Measurements from ENCODE around the gene TAF7.

Gene TAF7

GRCh38 chr5:141320225-141321169 lies at the start of gene TAF7:
Gene TAF7 (minus strand): TSS chr5:141320784. CDS start chr5:141320044, 740 bp downstream.
- Histone ChIP-seq H3K4me3 (ENCODE audit: low read length in 2 of 2) (peak within 1 kb of the TSS; percentile 84 to 90), H3K9me3 (ENCODE audit: control insufficient read depth in 2 of 2, low read length in 2 of 2) (peaks cover 26 to 40% of the 10 kb centered on the region in 2 donors), H3K9ac (ENCODE audit: low read length in 2 of 2) (peak within 1 kb of the TSS; percentile 89 to 92), H3K27me3 (ENCODE audit: control insufficient read depth in 1 of 2, insufficient read depth in 2 of 2, low read length in 2 of 2) (no peaks in the 10 kb centered on the region), H3K36me3 (ENCODE audit: control insufficient read depth in 2 of 2, insufficient read depth in 2 of 2, low read length in 2 of 2) (peaks cover 6 to 21% of the 10 kb centered on the region in 2 donors), H3K4me1 (ENCODE audit: control insufficient read depth, insufficient read depth, low read length) (no peaks in the 10 kb centered on the region), H3K27ac (ENCODE audit: low read length) (peak within 1 kb of the TSS; percentile 90)

- Histone ChIP-seq H3K4me3 (ENCODE audit: low read length in 2 of 2) (peak overlapping the region; percentile 22 to 46), H3K27ac (ENCODE audit: low read length) (no peak overlapping the region)
These were observed 45.7 kb upstream of the TAF7 start for GRCh38 chr5:141366016-141366896.

GRCh38 chr5:141363952-141364660 lies 43.5 kb upstream of the TAF7 start, which contains the start of gene PCDHGA5:
Gene PCDHGA5 (plus strand): TSS chr5:141364162. CDS start chr5:141364331, 169 bp downstream.
- Histone ChIP-seq H3K4me1 (ENCODE audit: control insufficient read depth, insufficient read depth, low read length) (no peaks in the 10 kb centered on the region), H3K9ac (ENCODE audit: low read length in 2 of 2) (no peak within 1 kb of the TSS), H3K4me3 (ENCODE audit: low read length in 2 of 2) (peak within 1 kb of the TSS; percentile 52 to 56), H3K36me3 (ENCODE audit: control insufficient read depth in 2 of 2, insufficient read depth in 2 of 2, low read length in 2 of 2) (no peaks in the 10 kb centered on the region), H3K27me3 (ENCODE audit: control insufficient read depth in 1 of 2, insufficient read depth in 2 of 2, low read length in 2 of 2) (no peaks in the 10 kb centered on the region), H3K9me3 (ENCODE audit: control insufficient read depth in 2 of 2, low read length in 2 of 2) (peaks cover 36 to 64% of the 10 kb centered on the region in 2 donors), H3K27ac (ENCODE audit: low read length) (no peak within 1 kb of the TSS)

More at GRCh38 chr5:141366016-141366896, 45.7 kb upstream of the TAF7 start:
- Histone ChIP-seq H3K4me1 (ENCODE audit: control insufficient read depth, insufficient read depth, low read length) (no peaks in the 10 kb centered on the region), H3K9me3 (ENCODE audit: control insufficient read depth in 2 of 2, low read length in 2 of 2) (peaks cover 35 to 60% of the 10 kb centered on the region in 2 donors), H3K36me3 (ENCODE audit: control insufficient read depth in 2 of 2, insufficient read depth in 2 of 2, low read length in 2 of 2) (no peaks in the 10 kb centered on the region), H3K27me3 (ENCODE audit: control insufficient read depth in 1 of 2, insufficient read depth in 2 of 2, low read length in 2 of 2) (no peaks in the 10 kb centered on the region), H3K9ac (ENCODE audit: low read length in 2 of 2) (no peak overlapping the region)

GRCh38 chr5:141362719-141363118 lies 42.1 kb upstream of the TAF7 start:
- H3K9me3 ChIP-seq (ENCODE audit: control insufficient read depth in 2 of 2, low read length in 2 of 2): peaks cover 36 to 64% of the 10 kb centered on the region in 2 donors
- no peak overlapping the region for H3K9ac ChIP-seq (ENCODE audit: low read length in 2 of 2)
- H3K27me3 ChIP-seq (ENCODE audit: control insufficient read depth in 1 of 2, insufficient read depth in 2 of 2, low read length in 2 of 2): no peaks in the 10 kb centered on the region
- H3K27ac ChIP-seq (ENCODE audit: low read length): no peak overlapping the region
- H3K4me1 ChIP-seq (ENCODE audit: control insufficient read depth, insufficient read depth, low read length): no peaks in the 10 kb centered on the region
- H3K36me3 ChIP-seq (ENCODE audit: control insufficient read depth in 2 of 2, insufficient read depth in 2 of 2, low read length in 2 of 2): no peaks in the 10 kb centered on the region
- no peak overlapping the region for H3K4me3 ChIP-seq (ENCODE audit: low read length in 2 of 2)

- H3K27me3 ChIP-seq (ENCODE audit: control insufficient read depth in 1 of 2, insufficient read depth in 2 of 2, low read length in 2 of 2): no peaks in the 10 kb centered on the region
- H3K9me3 ChIP-seq (ENCODE audit: control insufficient read depth in 2 of 2, low read length in 2 of 2): peaks cover 41 to 70% of the 10 kb centered on the region in 2 donors
These were observed 40.1 kb upstream of the TAF7 start for GRCh38 chr5:141360685-141361084.

GRCh38 chr5:141359790-141360426 lies 39.3 kb upstream of the TAF7 start, which contains the start of gene PCDHGB2:
Gene PCDHGB2 (plus strand): TSS chr5:141359994. CDS start chr5:141360136, 142 bp downstream.
- Histone ChIP-seq H3K4me3 (ENCODE audit: low read length in 2 of 2) (peak within 1 kb of the TSS; percentile 49 to 54), H3K27ac (ENCODE audit: low read length) (no peak within 1 kb of the TSS), H3K9me3 (ENCODE audit: control insufficient read depth in 2 of 2, low read length in 2 of 2) (peaks cover 39 to 70% of the 10 kb centered on the region in 2 donors), H3K9ac (ENCODE audit: low read length in 2 of 2) (no peak within 1 kb of the TSS), H3K4me1 (ENCODE audit: control insufficient read depth, insufficient read depth, low read length) (no peaks in the 10 kb centered on the region), H3K27me3 (ENCODE audit: control insufficient read depth in 1 of 2, insufficient read depth in 2 of 2, low read length in 2 of 2) (no peaks in the 10 kb centered on the region), H3K36me3 (ENCODE audit: control insufficient read depth in 2 of 2, insufficient read depth in 2 of 2, low read length in 2 of 2) (peaks cover 0 to 2% of the 10 kb centered on the region in 2 donors)

More at GRCh38 chr5:141360685-141361084, 40.1 kb upstream of the TAF7 start:
- peaks cover 0 to 2% of the 10 kb centered on the region in 2 donors for H3K36me3 ChIP-seq (ENCODE audit: control insufficient read depth in 2 of 2, insufficient read depth in 2 of 2, low read length in 2 of 2)
- H3K9ac ChIP-seq (ENCODE audit: low read length in 2 of 2): no peak overlapping the region
- peak overlapping the region; percentile 49 to 54 for H3K4me3 ChIP-seq (ENCODE audit: low read length in 2 of 2)
- no peak overlapping the region for H3K27ac ChIP-seq (ENCODE audit: low read length)
- no peaks in the 10 kb centered on the region for H3K4me1 ChIP-seq (ENCODE audit: control insufficient read depth, insufficient read depth, low read length)

DNA sequence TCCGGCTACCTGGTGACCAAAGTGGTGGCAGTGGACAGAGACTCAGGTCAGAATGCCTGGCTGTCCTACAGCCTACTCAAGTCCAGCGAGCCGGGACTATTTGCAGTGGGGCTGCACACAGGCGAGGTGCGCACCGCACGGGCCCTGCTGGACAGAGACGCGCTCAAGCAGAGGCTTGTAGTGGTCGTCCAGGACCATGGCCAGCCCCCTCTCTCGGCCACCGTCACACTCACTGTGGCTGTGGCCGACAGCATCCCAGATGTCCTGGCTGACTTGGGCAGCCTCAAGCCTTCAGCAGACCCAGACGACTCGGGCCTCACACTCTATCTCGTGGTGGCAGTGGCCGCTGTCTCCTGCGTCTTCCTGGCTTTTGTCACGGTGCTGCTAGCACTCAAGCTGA lies 36.4 kb upstream of the TAF7 start:
- peaks cover 0 to 3% of the 10 kb centered on the region in 2 donors for H3K27me3 ChIP-seq (ENCODE audit: control insufficient read depth in 1 of 2, insufficient read depth in 2 of 2, low read length in 2 of 2)
- peaks cover 33 to 70% of the 10 kb centered on the region in 2 donors for H3K9me3 ChIP-seq (ENCODE audit: control insufficient read depth in 2 of 2, low read length in 2 of 2)
- H3K4me3 ChIP-seq (ENCODE audit: low read length in 2 of 2): peak overlapping the region; percentile 18 to 47
- no peaks in the 10 kb centered on the region for H3K4me1 ChIP-seq (ENCODE audit: control insufficient read depth, insufficient read depth, low read length)
- peaks cover 0 to 2% of the 10 kb centered on the region in 2 donors for H3K36me3 ChIP-seq (ENCODE audit: control insufficient read depth in 2 of 2, insufficient read depth in 2 of 2, low read length in 2 of 2)
- H3K9ac ChIP-seq (ENCODE audit: low read length in 2 of 2): no peak overlapping the region
- H3K27ac ChIP-seq (ENCODE audit: low read length): no peak overlapping the region

DNA sequence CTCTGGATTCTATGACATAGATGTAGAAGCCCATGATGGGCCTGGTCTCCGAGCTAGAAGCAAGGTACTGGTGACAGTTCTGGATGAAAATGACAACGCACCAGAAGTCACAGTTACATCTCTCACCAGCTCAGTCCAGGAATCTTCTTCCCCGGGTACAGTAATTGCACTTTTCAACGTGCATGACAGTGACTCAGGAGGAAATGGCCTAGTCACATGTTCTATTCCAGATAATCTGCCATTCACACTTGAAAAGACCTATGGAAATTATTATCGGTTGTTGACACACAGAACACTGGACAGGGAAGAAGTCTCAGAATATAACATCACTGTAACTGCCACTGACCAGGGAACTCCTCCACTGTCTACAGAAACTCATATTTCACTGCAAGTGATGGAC lies 35.5 kb upstream of the TAF7 start:
- H3K27me3 ChIP-seq (ENCODE audit: control insufficient read depth in 1 of 2, insufficient read depth in 2 of 2, low read length in 2 of 2): peaks cover 0 to 3% of the 10 kb centered on the region in 2 donors
- H3K36me3 ChIP-seq (ENCODE audit: control insufficient read depth in 2 of 2, insufficient read depth in 2 of 2, low read length in 2 of 2): peaks cover 0 to 2% of the 10 kb centered on the region in 2 donors
- H3K9me3 ChIP-seq (ENCODE audit: control insufficient read depth in 2 of 2, low read length in 2 of 2): peaks cover 36 to 71% of the 10 kb centered on the region in 2 donors
- peak overlapping the region in 1 of 2 donors; percentile 42 for H3K4me3 ChIP-seq (ENCODE audit: low read length in 2 of 2)
- H3K27ac ChIP-seq (ENCODE audit: low read length): no peak overlapping the region
- H3K4me1 ChIP-seq (ENCODE audit: control insufficient read depth, insufficient read depth, low read length): no peaks in the 10 kb centered on the region
- no peak overlapping the region for H3K9ac ChIP-seq (ENCODE audit: low read length in 2 of 2)

GRCh38 chr5:141355641-141356040 lies 35.1 kb upstream of the TAF7 start:
- Histone ChIP-seq H3K4me3 (ENCODE audit: low read length in 2 of 2) (peak overlapping the region; percentile 42 to 70), H3K9ac (ENCODE audit: low read length in 2 of 2) (no peak overlapping the region), H3K36me3 (ENCODE audit: control insufficient read depth in 2 of 2, insufficient read depth in 2 of 2, low read length in 2 of 2) (peaks cover 0 to 2% of the 10 kb centered on the region in 2 donors), H3K27ac (ENCODE audit: low read length) (no peak overlapping the region), H3K4me1 (ENCODE audit: control insufficient read depth, insufficient read depth, low read length) (no peaks in the 10 kb centered on the region), H3K27me3 (ENCODE audit: control insufficient read depth in 1 of 2, insufficient read depth in 2 of 2, low read length in 2 of 2) (peaks cover 0 to 7% of the 10 kb centered on the region in 2 donors), H3K9me3 (ENCODE audit: control insufficient read depth in 2 of 2, low read length in 2 of 2) (peaks cover 35 to 71% of the 10 kb centered on the region in 2 donors)

Data from stomach smooth muscle (tissue), 2 donors.